Measurements from ENCODE around the gene CCND3. TPM values are rescaled to one million over a fixed set of nuclear protein-coding genes. Genes with fewer than 3 reads are reported as not detected.

Gene CCND3
- total RNA-seq, 1 experiment from 2014 or later, result 75.1 TPM

- intact Hi-C loops (cut with micrococcal nuclease; ENCODE audit: unreplicated experiment), result no loop called here
- H3K79me2 ChIP-seq (ENCODE audit: low read depth), result no peaks in the 10 kb centered on the region
- H3K36me3 ChIP-seq (ENCODE audit: low read depth), result no peaks in the 10 kb centered on the region
- H3K4me3 ChIP-seq, result no peak overlapping the region
- no peaks in the 10 kb centered on the region for H4K20me1 ChIP-seq (ENCODE audit: insufficient read depth)
- no peak overlapping the region for H3K27ac ChIP-seq
- H3K9me3 ChIP-seq (ENCODE audit: insufficient read depth, low read depth), result no peaks in the 10 kb centered on the region
- H3K9me2 ChIP-seq (ENCODE audit: insufficient read depth), result no peaks in the 10 kb centered on the region
- peaks cover 45% of the 10 kb centered on the region for H3K4me1 ChIP-seq (replicated peaks; ENCODE audit: insufficient read depth)
- no peak overlapping the region for H2AFZ ChIP-seq
- POLR2A ChIA-PET (ENCODE audit: unreplicated experiment), result no interaction called here
- no peak for DNase-seq
- H3F3A ChIP-seq (ENCODE audit: insufficient read depth, low read depth), result peaks cover 34% of the 10 kb centered on the region
- no TSS peak for BruUV-seq (replicated peaks)
- TF ChIP-seq CTCF (conservative IDR thresholded peaks at IDR 0.05), result no peak
- no peak for TF ChIP-seq EZH2 (IDR thresholded peaks at IDR 0.05; ENCODE audit: low read depth)
- no peak overlapping the region for H3K4me2 ChIP-seq
- no peaks in the 10 kb centered on the region for H3K27me3 ChIP-seq (ENCODE audit: insufficient read depth, low read depth)
- CTCF ChIA-PET, result no interaction called here
Measured at GRCh38 chr6:41964201-41964887, 22.7 kb upstream of the CCND3 start.

GRCh38 chr6:41963371-41963770 is 21.8 kb upstream of the CCND3 start:
- Histone ChIP-seq H3K79me2 (ENCODE audit: low read depth) (no peaks in the 10 kb centered on the region), H3F3A (ENCODE audit: insufficient read depth, low read depth) (peaks cover 34% of the 10 kb centered on the region), H3K9me2 (ENCODE audit: insufficient read depth) (no peaks in the 10 kb centered on the region), H2AFZ (no peak overlapping the region), H3K9me3 (ENCODE audit: insufficient read depth, low read depth) (no peaks in the 10 kb centered on the region), H3K4me3 (no peak overlapping the region), H3K4me1 (replicated peaks; ENCODE audit: insufficient read depth) (peaks cover 38% of the 10 kb centered on the region), H3K36me3 (ENCODE audit: low read depth) (no peaks in the 10 kb centered on the region), H3K4me2 (no peak overlapping the region), H4K20me1 (ENCODE audit: insufficient read depth) (no peaks in the 10 kb centered on the region), H3K27ac (no peak overlapping the region), H3K27me3 (ENCODE audit: insufficient read depth, low read depth) (no peaks in the 10 kb centered on the region)
- TF ChIP-seq CTCF (conservative IDR thresholded peaks at IDR 0.05) (no peak), EZH2 (IDR thresholded peaks at IDR 0.05; ENCODE audit: low read depth) (no peak)
- DNase-seq, result no peak
- ChIA-PET POLR2A (ENCODE audit: unreplicated experiment) (interaction anchor here (0.5 to 0.6 kb wide), 2 partner anchors 29 to 128 kb away, joined by 3 to 4 read pairs; no protein-coding TSS in a partner anchor), CTCF (interaction anchor here (0.6 kb wide), 1 partner anchor 30 kb away, joined by 5 read pairs; no protein-coding TSS in a partner anchor)
- intact Hi-C loops (cut with micrococcal nuclease; ENCODE audit: unreplicated experiment), result no loop called here
- BruUV-seq (replicated peaks), result no TSS peak

- Histone ChIP-seq H3K79me2 (ENCODE audit: low read depth) (no peaks in the 10 kb centered on the region), H3K9me3 (ENCODE audit: insufficient read depth, low read depth) (no peaks in the 10 kb centered on the region), H4K20me1 (ENCODE audit: insufficient read depth) (no peaks in the 10 kb centered on the region), H3K4me1 (replicated peaks; ENCODE audit: insufficient read depth) (peaks cover 12% of the 10 kb centered on the region), H3K36me3 (ENCODE audit: low read depth) (no peaks in the 10 kb centered on the region), H3K4me2 (no peak overlapping the region), H3K27me3 (ENCODE audit: insufficient read depth, low read depth) (no peaks in the 10 kb centered on the region), H3K9me2 (ENCODE audit: insufficient read depth) (no peaks in the 10 kb centered on the region), H3F3A (ENCODE audit: insufficient read depth, low read depth) (peaks cover 12% of the 10 kb centered on the region; the same call in 1 of the 2 replicates), H3K27ac (no peak overlapping the region), H3K4me3 (no peak overlapping the region), H2AFZ (no peak overlapping the region)
- intact Hi-C loops (cut with micrococcal nuclease; ENCODE audit: unreplicated experiment), result no loop called here
- ChIA-PET CTCF (no interaction called here), POLR2A (ENCODE audit: unreplicated experiment) (interaction anchor here (0.7 kb wide), 1 partner anchor 507 kb away, joined by 3 read pairs; no protein-coding TSS in a partner anchor)
- no peak for DNase-seq
- no TSS peak for BruUV-seq (replicated peaks)
- TF ChIP-seq CTCF (conservative IDR thresholded peaks at IDR 0.05) (no peak), EZH2 (IDR thresholded peaks at IDR 0.05; ENCODE audit: low read depth) (no peak)
Measured at GRCh38 chr6:41960028-41960427, 18.4 kb upstream of the CCND3 start.
